K562 (cell line): ENCODE results near the gene PMFBP1. TPM values are rescaled to one million over a fixed set of nuclear protein-coding genes. Genes with fewer than 3 reads are reported as not detected.

ENCODE experiments used
- ATAC-seq: fragments of 200-7000 bp; cut with Tn5 transposase; 3 replicates; pipeline ENCODE4 v1.9.1; 2020; ENCODE audit warnings: moderate library complexity
- BruUV-seq: library from RNA; stranded (reverse); fragments of 400-500 nt; replicated peaks from 2 replicates; lab custom pipeline; 2021; lab: Mats Ljungman, UMichigan
- CTCF ChIA-PET: fragments of 300-600 bp; formaldehyde crosslinking; extraction: SDS; loops from one replicate; lab custom pipeline; 2021; ENCODE audit warnings: low intra/inter-chr PET ratio; lab: Yijun Ruan, JAX
- POLR2A ChIA-PET: fragments of 300-600, 350-650 bp; sonication (Branson Sonifier 250); formaldehyde crosslinking; extraction: SDS; loops from one replicate; lab custom pipeline; 2021; ENCODE audit warnings: antibody characterized with exemption, inconsistent platforms; lab: Yijun Ruan, JAX
- DNase-seq, 4 experiments: peaks; one replicate each; pipeline versions ENCODE4 v3.0.0 to v3.0.0-alpha.2; 2011 to 2018; ENCODE audit warnings: low spot score in 3 of 4, mixed read lengths in 3 of 4; ENCODE audit errors: extremely low read depth in 1 of 4
- FAIRE-seq: peaks from 2 replicates; lab custom pipeline; 2011; peaks lifted over from hg19 to GRCh38; lab: Jason Lieb, UNC
- H2AFZ ChIP-seq: 2 replicates; pipeline ENCODE4 v1.6.0; 2011; ENCODE audit warnings: low read depth, low read length, control low read depth, inconsistent platforms
- H3K27ac ChIP-seq: fragments of 200-600 bp; 3 replicates; pipeline ENCODE4 v1.8.0; 2011; ENCODE audit warnings: low read depth, mild to moderate bottlenecking, control low read depth, inconsistent platforms, low read length, moderate library complexity, mixed read lengths; ENCODE audit errors: extremely low read depth
- H3K27me3 ChIP-seq, 2 experiments: fragments of 300-600 bp in 1 of 2; 2 replicates in 1 of 2; 3 replicates in 1 of 2; pipeline versions ENCODE4 v1.6.0 to v1.8.0; 2011; ENCODE audit warnings: inconsistent platforms in 2 of 2, low read length in 2 of 2, mild to moderate bottlenecking in 1 of 2, mixed read lengths in 1 of 2, moderate library complexity in 1 of 2; ENCODE audit not compliant: control insufficient read depth in 2 of 2, insufficient read depth in 2 of 2
- H3K36me3 ChIP-seq: fragments of 300-600 bp; 3 replicates; pipeline ENCODE4 v1.8.0; 2011; ENCODE audit warnings: mild to moderate bottlenecking, low read length, inconsistent platforms; ENCODE audit not compliant: control insufficient read depth, insufficient read depth
- H3K4me1 ChIP-seq, 2 experiments: fragments of 200-600 bp in 1 of 2; replicated peaks in 1 of 2; 2 replicates in 1 of 2; 3 replicates in 1 of 2; pipeline versions ENCODE4 v1.5.1 to v1.8.0; 2011; ENCODE audit warnings: inconsistent platforms in 2 of 2, low read length in 2 of 2, mild to moderate bottlenecking in 1 of 2, mixed read lengths in 1 of 2, moderate library complexity in 1 of 2; ENCODE audit not compliant: control insufficient read depth in 2 of 2, insufficient read depth in 2 of 2
- H3K4me2 ChIP-seq: 2 replicates; pipeline ENCODE4 v1.6.1; 2011; ENCODE audit warnings: low read length, control low read depth, inconsistent platforms, mixed read lengths; ENCODE audit not compliant: insufficient read depth
- H3K4me3 ChIP-seq: fragments of 200-600 bp; sonication (generic), shearing (Covaris generic); 2 replicates; pipeline ENCODE4 v1.5.1; 2016; ENCODE audit warnings: control low read depth, inconsistent platforms
- H3K79me2 ChIP-seq: fragments of 200-600 bp; 3 replicates; pipeline ENCODE4 v1.8.0; 2011; ENCODE audit warnings: low read length, inconsistent platforms; ENCODE audit not compliant: control insufficient read depth, insufficient read depth
- H3K9ac ChIP-seq, 2 experiments: 2 replicates each; pipeline versions ENCODE4 v1.6.0 to v1.6.1; 2011; ENCODE audit warnings: low read depth in 2 of 2, low read length in 2 of 2, control low read depth in 1 of 2, inconsistent platforms in 1 of 2, mild to moderate bottlenecking in 1 of 2, mixed read lengths in 1 of 2; ENCODE audit not compliant: insufficient read depth in 1 of 2
- H3K9me1 ChIP-seq: one replicate; pipeline ENCODE4 v1.6.0; 2011; ENCODE audit warnings: inconsistent platforms, mild to moderate bottlenecking, low read length, moderate library complexity; ENCODE audit not compliant: control insufficient read depth, insufficient read depth
- H3K9me3 ChIP-seq: replicated peaks from 2 replicates; pipeline ENCODE4 v1.5.1; 2011; ENCODE audit warnings: low read depth, low read length, inconsistent platforms; ENCODE audit not compliant: control insufficient read depth, insufficient read depth
- H4K20me1 ChIP-seq: replicated peaks from 2 replicates; pipeline ENCODE4 v1.6.1; 2011; ENCODE audit warnings: low read length, inconsistent platforms, mixed read lengths; ENCODE audit not compliant: control insufficient read depth, insufficient read depth
- ELF1 ChIP-seq: fragments of 200-800 bp; sonication (Bioruptor generic); IDR thresholded peaks from 2 replicates; pipeline ENCODE4 v1.6.1; 2016; ENCODE audit warnings: missing genetic modification characterization, missing compliant biosample characterization
- MAFG ChIP-seq: fragments of 450-650 bp; conservative IDR thresholded peaks from 2 replicates; pipeline ENCODE4 v1.6.1; 2016; ENCODE audit warnings: missing genetic modification characterization, missing compliant biosample characterization
- RUNX1 ChIP-seq: sonication (generic); IDR thresholded peaks from 2 replicates; pipeline ENCODE4 v1.6.1; 2016; ENCODE audit warnings: antibody characterized with exemption, low read depth
- TAL1 ChIP-seq: fragments of 450-650 bp; IDR thresholded peaks from 2 replicates; pipeline ENCODE4 v1.6.1; 2016; ENCODE audit warnings: mild to moderate bottlenecking
- TEAD4 ChIP-seq, 2 experiments: sonication (generic) in 1 of 2; formaldehyde crosslinking in 1 of 2; IDR thresholded peaks; 2 replicates each; pipeline versions ENCODE4 v1.6.1 to v1.8.0; 2012 to 2022; ENCODE audit warnings: borderline replicate concordance in 1 of 2, inconsistent platforms in 1 of 2, low read length in 1 of 2, mild to moderate bottlenecking in 1 of 2, missing genetic modification reagents in 1 of 2
- WGBS: fragments of 100-300 bp; shearing (Covaris generic); methylation state at CpG from one replicate; pipeline ENCODE4 v1.1.6; 2016; ENCODE audit warnings: low coverage, mixed read lengths; ENCODE audit not compliant: insufficient coverage; ENCODE audit errors: missing lambda C conversion rate; 5-methylcytosine and 5-hydroxymethylcytosine counted together
- in situ Hi-C: fragments of 300-500 bp; cut with MboI; formaldehyde crosslinking; loops from 4 replicates; pipeline ENCODE4 v1.15.0; 2018; ENCODE audit warnings: inconsistent platforms, mixed read lengths
- intact Hi-C: fragments of 100-400 bp; cut with micrococcal nuclease; formaldehyde crosslinking; loops from 2 replicates; pipeline ENCODE4 v1.14.2; 2022
- polyA plus RNA-seq, 8 experiments: library from polyadenylated mRNA; depleted of rRNA in 4 of 8; stranded (reverse) in 5 of 8; unstranded in 3 of 8; fragments of >200 nt; fragmentation: Nextera tagmentation in 2 of 8; fragmentation: Illumina TruSeq in 1 of 8; extraction: Ambion mirVana in 2 of 8; extraction: Trizol in 1 of 8; gene quantifications; 2 replicates each; pipeline versions ENCODE4 v1.2.1 to v1.2.3, GENCODE V29; 2011 to 2014; ENCODE audit warnings: inconsistent platforms in 1 of 8, missing spikeins in 1 of 8
- total RNA-seq, 7 experiments: library from RNA; depleted of rRNA in 6 of 7; stranded (reverse); fragments of >200 nt in 6 of 7; fragmentation: Illumina TruSeq in 2 of 7; extraction: Trizol in 2 of 7; gene quantifications; 2 replicates each; pipeline versions ENCODE4 v1.2.1 to v1.2.3, GENCODE V29; 2011 to 2021; ENCODE audit warnings: low replicate concordance in 1 of 7

PMFBP1 gene
- total and polyA plus RNA-seq, 9 of the 15 experiments (the other 6 are each of a cell fraction or from before 2014, with no cell fraction given), result 0.13 to 0.91 (median 0.47) TPM

GRCh38 chr16:72126429-72126765 lies 45.6 kb downstream of the PMFBP1 start:
- Histone ChIP-seq H3K9ac (no peak overlapping the region), H3K27ac (no peak overlapping the region), H3K27me3 (peaks cover 5 to 14% of the 10 kb centered on the region in 2 experiments; a peak in 3 of 5 replicates), H3K4me3 (no peak overlapping the region), H3K4me1 (peaks cover 0 to 8% of the 10 kb centered on the region in 2 experiments; a peak in 1 of 5 replicates), H3K9me1 (no peaks in the 10 kb centered on the region), H3K36me3 (no peaks in the 10 kb centered on the region), H4K20me1 (no peaks in the 10 kb centered on the region; the same call in 1 of the 2 replicates), H3K9me3 (no peaks in the 10 kb centered on the region), H2AFZ (no peak overlapping the region), H3K79me2 (no peaks in the 10 kb centered on the region), H3K4me2 (no peak overlapping the region)
- DNase-seq (no peak), ATAC-seq (no peak), FAIRE-seq (peak; percentile 35)
- TF ChIP-seq MAFG (tag) (no peak), TEAD4 (IDR thresholded peaks at IDR 0.05; ENCODE audit: low read length) (0 out of 2 replicates have a peak, but pooled peaks have one; percentile 24), TEAD4 (CRISPR knock-in tag; IDR thresholded peaks at IDR 0.05; ENCODE audit: borderline replicate concordance) (no peak)
- ChIA-PET POLR2A (no interaction called here), CTCF (interaction anchor here (1.2 kb wide), 1 partner anchor 114 kb away, joined by 3 read pairs; no protein-coding TSS in a partner anchor)
- no TSS peak for BruUV-seq
- WGBS, result 0% methylated on average over 2 of the region's 2 CpGs
- in situ Hi-C loops (no loop called here), intact Hi-C loops (loop anchor here (5.0 kb wide), 2 partner anchors 341 to 1831 kb away; no protein-coding TSS in a partner anchor)

- peaks cover 5 to 11% of the 10 kb centered on the region in 2 experiments; a peak in 3 of 5 replicates for H3K27me3 ChIP-seq
- no peak for FAIRE-seq
- ChIA-PET POLR2A (no interaction called here), CTCF (interaction anchor here (1.2 kb wide), 1 partner anchor 115 kb away, joined by 3 read pairs; no protein-coding TSS in a partner anchor)
- BruUV-seq, result no TSS peak
- H3K4me2 ChIP-seq, result no peak overlapping the region
- no peak for TF ChIP-seq RUNX1
- no peak for TF ChIP-seq TAL1
- TF ChIP-seq ELF1 (tag), result 0 out of 2 replicates have a peak, but pooled peaks have one; percentile 14
- H3K36me3 ChIP-seq, result no peaks in the 10 kb centered on the region
- intact Hi-C loops, result loop anchor here (2.0 to 5.0 kb wide), 3 partner anchors 25 to 1831 kb away; no protein-coding TSS in a partner anchor
- no peak overlapping the region for H3K4me3 ChIP-seq
- ATAC-seq, result peak; percentile 41; the same call in 2 of the 3 replicates
- no peaks in the 10 kb centered on the region for H3K79me2 ChIP-seq
- peaks cover 0 to 8% of the 10 kb centered on the region in 2 experiments; a peak in 1 of 5 replicates for H3K4me1 ChIP-seq
- no peaks in the 10 kb centered on the region for H3K9me3 ChIP-seq
- H3K9ac ChIP-seq, result no peak overlapping the region; a peak in 1 of 4 replicates
- H3K9me1 ChIP-seq, result no peaks in the 10 kb centered on the region
- in situ Hi-C loops, result no loop called here
- DNase-seq, result peak in 1 of 4 experiments; percentile 25
- no peaks in the 10 kb centered on the region; the same call in 1 of the 2 replicates for H4K20me1 ChIP-seq
- peak overlapping the region; percentile 28; the same call in 1 of the 2 replicates for H2AFZ ChIP-seq
- WGBS, result 10% methylated on average over 8 of the region's 9 CpGs
- no peak overlapping the region for H3K27ac ChIP-seq
Measured at GRCh38 chr16:72125635-72126428, 46.1 kb downstream of the PMFBP1 start.
